HPDE6-E6E7 (cell line): ENCODE results near the gene TMEM167B.
"Not testable (repeated sequence)": the region's sequence is repeated elsewhere in the genome, so short reads cannot be mapped to it uniquely, and the experiment has no call there.

Experiments
- DNase-seq: peaks from one replicate; pipeline ENCODE4 v3.0.0; 2011; ENCODE audit warnings: missing footprints; ENCODE audit errors: extremely low spot score

TMEM167B gene

GRCh38 chr1:109113590-109114341 is 23.2 kb downstream of the TMEM167B start, which contains the start of gene ELAPOR1:
ELAPOR1 (plus strand) TSS chr1:109114115; CDS start chr1:109114184, 69 bp downstream.
- DNase-seq: no peak

GRCh38 chr1:109114342-109114674 is 23.7 kb downstream of the TMEM167B start:
- DNase-seq: no peak

GRCh38 chr1:109115685-109116084 is 25.1 kb downstream of the TMEM167B start:
- no peak for DNase-seq

- DNase-seq: no peak
These were observed 25.7 kb downstream of the TMEM167B start for GRCh38 chr1:109116286-109116685.

- DNase-seq: no peak
These were observed 27.5 kb downstream of the TMEM167B start for GRCh38 chr1:109118089-109118488.

- DNase-seq: no peak
These were observed 29.8 kb downstream of the TMEM167B start for GRCh38 chr1:109120356-109120755.

- DNase-seq: no peak
These were observed 40.5 kb downstream of the TMEM167B start for GRCh38 chr1:109131059-109131458.

GRCh38 chr1:109131800-109132199 is 41.2 kb downstream of the TMEM167B start:
- no peak for DNase-seq

GRCh38 chr1:109133002-109133706 is 42.6 kb downstream of the TMEM167B start:
- DNase-seq: no peak

GRCh38 chr1:109133815-109134214 is 43.3 kb downstream of the TMEM167B start:
- no peak for DNase-seq

GRCh38 chr1:109134423-109134822 is 43.9 kb downstream of the TMEM167B start:
- DNase-seq: no peak

GRCh38 chr1:109135940-109136339 is 45.4 kb downstream of the TMEM167B start:
- DNase-seq: no peak

GRCh38 chr1:109136766-109137165 is 46.2 kb downstream of the TMEM167B start:
- DNase-seq: no peak

GRCh38 chr1:109137958-109138357 is 47.4 kb downstream of the TMEM167B start:
- no peak for DNase-seq

GRCh38 chr1:109138358-109138757 is 47.8 kb downstream of the TMEM167B start:
- DNase-seq: no peak

- DNase-seq: no peak
These were observed 49.8 kb downstream of the TMEM167B start for GRCh38 chr1:109140392-109140791.

- no peak for DNase-seq
These were observed 51.7 kb downstream of the TMEM167B start for GRCh38 chr1:109142260-109142659.

- DNase-seq: not testable (repeated sequence)
These were observed 52.2 kb downstream of the TMEM167B start for GRCh38 chr1:109142725-109143124.
